Hepatocyte (in vitro differentiated cells): ENCODE results near the gene AKAP13.

Experiments used
- CTCF ChIP-seq: fragments of 200-600 bp; sonication (generic); IDR thresholded peaks from 2 replicates; pipeline ENCODE4 v1.5.1; 2016; ENCODE audit warnings: antibody characterized with exemption, mild to moderate bottlenecking; ENCODE audit not compliant: poor library complexity
- EZH2phosphoT487 ChIP-seq: fragments of 200-600 bp; sonication (generic); IDR thresholded peaks from one replicate; pipeline ENCODE4 v1.6.1; 2018; ENCODE audit warnings: antibody characterized with exemption, mild to moderate bottlenecking, low read depth, moderate library complexity; ENCODE audit not compliant: unreplicated experiment, severe bottlenecking

DNA sequence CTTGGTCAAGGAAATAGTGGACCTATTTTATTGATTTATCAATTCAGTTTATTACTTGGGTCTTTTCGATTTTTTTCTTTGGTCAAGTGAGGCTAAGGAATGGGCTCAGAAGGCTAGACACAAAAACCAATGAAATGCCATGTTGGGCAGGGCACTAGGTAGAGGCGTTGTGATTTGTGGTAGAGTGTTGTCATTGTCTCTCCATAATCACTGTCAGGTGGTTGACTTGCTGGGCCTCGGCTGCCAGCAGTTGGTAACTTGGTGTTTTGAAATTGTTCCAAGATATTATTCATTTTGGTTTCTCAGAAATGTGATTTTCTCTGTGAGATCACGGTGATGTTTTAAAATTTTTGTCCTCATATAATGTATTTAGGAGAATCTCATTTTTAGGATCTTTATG, 240.7 kb downstream of the AKAP13 start:
- no peak for TF ChIP-seq EZH2phosphoT487
- no peak for TF ChIP-seq CTCF
